RWPE1 (cell line): ENCODE results near the gene MED9.

ENCODE experiments used
- CTCF ChIA-PET: fragments of 350-600 bp; sonication (Branson Sonifier 250); formaldehyde crosslinking; extraction: SDS; loops from one replicate; lab custom pipeline; 2021; lab: Yijun Ruan, JAX
- POLR2A ChIA-PET: fragments of 400-600 bp; formaldehyde crosslinking; extraction: SDS; loops from one replicate; lab custom pipeline; 2020; ENCODE audit warnings: antibody characterized with exemption; ENCODE audit not compliant: low non-redundant PET; lab: Yijun Ruan, JAX
- DNase-seq: peaks from one replicate; pipeline ENCODE4 v3.0.0; 2012; ENCODE audit warnings: low spot score
- H3K27ac ChIP-seq: fragments of 450-650 bp; 2 replicates; pipeline ENCODE4 v1.5.1; 2017
- TF ChIP-seq, protein P1 (sequence below): fragments of 450-650 bp; conservative IDR thresholded peaks from 2 replicates; pipeline ENCODE4 v1.5.1; 2017; ENCODE audit warnings: low read depth, mild to moderate bottlenecking

MED9 gene

DNA sequence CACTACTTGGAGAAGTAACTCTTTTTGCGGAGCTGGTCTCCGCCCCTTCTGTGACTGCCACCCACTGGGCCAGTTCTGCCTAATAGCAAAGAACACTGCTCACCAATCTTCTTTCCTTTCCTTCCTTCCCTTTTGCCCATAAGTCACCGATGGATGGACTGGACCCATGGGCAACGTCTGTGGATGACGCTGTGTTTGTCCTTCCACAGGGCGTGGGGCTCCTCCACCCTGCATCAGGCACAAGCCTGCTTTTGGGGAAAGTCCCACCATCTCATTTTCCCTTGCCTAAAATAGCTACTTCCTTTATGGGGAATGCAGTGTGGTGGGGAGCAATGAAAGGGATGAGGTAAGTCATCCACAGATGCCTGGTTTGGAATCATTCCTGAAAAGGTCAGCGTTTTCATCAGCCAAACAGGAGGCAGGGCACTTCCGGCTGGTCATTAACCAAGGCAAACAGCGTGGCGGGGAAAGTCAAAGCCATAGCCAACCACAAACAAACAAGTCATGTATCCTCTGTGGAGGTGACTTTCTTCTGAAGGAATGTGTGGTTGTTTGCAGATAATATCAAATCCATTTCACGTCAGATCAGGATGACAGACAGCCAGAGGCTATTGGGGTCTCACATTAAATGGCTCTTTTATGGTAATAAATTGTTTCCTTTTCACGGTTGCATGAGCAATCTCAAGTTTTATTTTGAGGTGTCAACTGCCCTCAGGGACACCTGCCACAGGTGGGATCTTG is 30.7 kb upstream of the MED9 start:
- ChIA-PET CTCF (no interaction called here), POLR2A (no interaction called here)
- peak; percentile 59 for DNase-seq
- TF ChIP-seq, protein P1, sequence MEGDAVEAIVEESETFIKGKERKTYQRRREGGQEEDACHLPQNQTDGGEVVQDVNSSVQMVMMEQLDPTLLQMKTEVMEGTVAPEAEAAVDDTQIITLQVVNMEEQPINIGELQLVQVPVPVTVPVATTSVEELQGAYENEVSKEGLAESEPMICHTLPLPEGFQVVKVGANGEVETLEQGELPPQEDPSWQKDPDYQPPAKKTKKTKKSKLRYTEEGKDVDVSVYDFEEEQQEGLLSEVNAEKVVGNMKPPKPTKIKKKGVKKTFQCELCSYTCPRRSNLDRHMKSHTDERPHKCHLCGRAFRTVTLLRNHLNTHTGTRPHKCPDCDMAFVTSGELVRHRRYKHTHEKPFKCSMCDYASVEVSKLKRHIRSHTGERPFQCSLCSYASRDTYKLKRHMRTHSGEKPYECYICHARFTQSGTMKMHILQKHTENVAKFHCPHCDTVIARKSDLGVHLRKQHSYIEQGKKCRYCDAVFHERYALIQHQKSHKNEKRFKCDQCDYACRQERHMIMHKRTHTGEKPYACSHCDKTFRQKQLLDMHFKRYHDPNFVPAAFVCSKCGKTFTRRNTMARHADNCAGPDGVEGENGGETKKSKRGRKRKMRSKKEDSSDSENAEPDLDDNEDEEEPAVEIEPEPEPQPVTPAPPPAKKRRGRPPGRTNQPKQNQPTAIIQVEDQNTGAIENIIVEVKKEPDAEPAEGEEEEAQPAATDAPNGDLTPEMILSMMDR, result no peak
- H3K27ac ChIP-seq, result 0 out of 2 replicates have a peak overlapping the region, but pooled peaks have one; percentile 1

DNA sequence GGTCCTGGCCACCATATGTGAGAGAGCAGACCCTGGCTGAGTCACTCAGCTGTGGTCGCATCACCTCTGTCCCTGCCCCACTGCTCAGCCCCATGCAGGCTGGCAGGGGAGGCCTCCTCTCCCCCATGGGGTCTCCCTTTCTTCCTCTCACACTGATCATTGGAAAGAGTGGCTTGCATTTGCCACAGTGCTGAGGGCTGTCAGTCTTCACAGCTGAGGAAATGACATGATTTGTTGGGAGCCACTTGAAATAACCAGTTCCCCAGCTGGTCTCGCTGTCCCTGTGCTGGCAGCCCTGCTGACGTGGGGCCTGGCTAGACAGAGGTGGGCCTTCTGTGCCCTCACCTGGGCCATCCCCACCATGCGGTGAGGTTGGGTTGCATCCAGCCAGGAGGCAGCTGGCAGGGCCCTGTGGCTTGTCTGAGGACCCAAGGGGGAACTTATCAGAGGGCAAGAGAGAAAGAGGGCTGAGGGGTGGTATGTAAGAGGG is 30.1 kb upstream of the MED9 start:
- TF ChIP-seq, protein P1, result no peak
- no peak for DNase-seq
- POLR2A ChIA-PET, result no interaction called here
- CTCF ChIA-PET, result interaction anchor here (0.6 kb wide), 1 partner anchor 1388 kb away, joined by 4 read pairs; no protein-coding TSS in a partner anchor
- no peak overlapping the region for H3K27ac ChIP-seq

DNA sequence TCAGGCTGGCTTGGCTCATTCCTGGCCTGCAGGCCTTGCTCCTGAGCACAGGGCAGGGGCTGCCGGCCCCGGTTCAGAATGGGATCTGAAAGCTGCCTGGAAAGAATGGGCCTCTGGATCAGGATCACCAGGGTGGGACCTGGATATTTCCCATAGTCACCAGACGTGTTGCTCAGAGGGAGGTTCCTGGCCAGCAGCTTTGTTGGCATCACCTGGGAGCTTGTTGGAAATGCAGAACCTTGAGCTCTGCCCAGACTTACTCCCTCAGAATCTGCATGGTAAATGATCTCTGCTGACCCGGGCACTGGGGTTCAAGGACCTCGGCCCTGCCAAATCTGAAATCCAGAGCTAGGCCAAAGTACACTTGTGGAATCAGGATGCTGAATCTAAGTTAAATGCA is 29.5 kb upstream of the MED9 start:
- ChIA-PET POLR2A (no interaction called here), CTCF (interaction anchor here (0.6 kb wide), 2 partner anchors 12 to 1389 kb away, joined by 3 to 4 read pairs; no protein-coding TSS in a partner anchor)
- TF ChIP-seq, protein P1, result no peak
- DNase-seq, result no peak
- H3K27ac ChIP-seq, result no peak overlapping the region

DNA sequence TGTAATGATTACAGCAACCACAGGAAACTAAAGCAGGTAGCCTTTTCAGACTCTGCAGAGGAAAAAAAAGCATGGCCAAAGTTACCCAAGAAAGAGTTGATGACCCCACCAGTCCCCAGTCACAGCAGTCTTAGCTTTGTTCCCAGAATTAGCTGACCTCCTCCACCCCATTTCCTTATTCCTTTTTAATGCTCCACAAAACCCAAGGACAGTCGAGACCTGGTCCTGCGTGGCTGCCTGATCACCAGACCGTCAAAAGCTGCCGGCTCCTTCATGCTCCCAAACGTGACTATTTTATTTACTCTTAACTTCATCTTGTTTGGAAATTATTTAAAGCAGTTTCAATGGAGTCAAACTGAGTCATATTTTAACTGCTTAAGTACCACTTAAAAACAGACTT is 28.7 kb upstream of the MED9 start:
- TF ChIP-seq, protein P1, result no peak
- ChIA-PET CTCF (no interaction called here), POLR2A (no interaction called here)
- no peak for DNase-seq
- H3K27ac ChIP-seq, result no peak overlapping the region

DNA sequence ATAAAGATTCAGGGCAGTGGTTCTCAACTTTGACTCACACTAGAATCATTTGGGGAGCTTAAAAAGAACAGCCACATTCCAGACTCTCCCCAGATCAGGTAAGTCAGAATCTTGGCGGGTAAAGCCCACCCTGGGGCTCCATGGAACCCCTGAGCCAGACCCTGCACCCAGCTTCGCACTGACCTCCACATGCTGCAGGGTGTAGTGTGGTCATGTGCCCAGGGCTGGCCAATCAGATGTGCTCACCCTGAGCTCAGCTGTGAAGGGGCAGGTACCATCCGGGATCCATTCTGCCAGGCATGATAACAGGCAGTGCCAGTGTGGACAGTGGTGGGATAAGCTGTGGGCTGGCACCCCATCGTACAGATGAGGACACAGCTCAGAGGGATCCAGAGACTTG is 28.1 kb upstream of the MED9 start:
- no peak overlapping the region for H3K27ac ChIP-seq
- no peak for DNase-seq
- TF ChIP-seq, protein P1, result no peak
- ChIA-PET POLR2A (no interaction called here), CTCF (no interaction called here)

DNA sequence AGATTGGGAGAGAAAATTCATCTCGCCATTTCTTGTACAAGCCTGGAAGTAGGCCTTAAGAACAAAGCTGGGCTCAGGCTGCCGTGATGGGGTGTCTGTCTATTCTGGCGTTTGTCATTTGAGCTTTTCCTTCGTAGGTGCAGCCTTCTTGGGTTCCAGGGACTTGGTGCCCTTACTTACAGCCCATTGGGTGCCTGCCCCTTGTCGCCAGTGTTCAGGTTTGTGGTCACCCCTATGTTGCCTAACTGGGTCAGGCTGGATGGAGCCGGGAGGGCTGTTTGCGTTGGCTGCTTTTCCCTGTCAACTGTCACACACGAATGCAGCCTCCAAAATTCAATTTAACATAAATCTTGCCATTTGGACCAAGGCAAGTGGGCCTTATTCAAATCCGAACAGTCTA is 23.7 kb upstream of the MED9 start:
- POLR2A ChIA-PET, result no interaction called here
- TF ChIP-seq, protein P1, result no peak

More for the DNA sequence above, 23.7 kb upstream of the MED9 start:
- no peak for DNase-seq
- no peak overlapping the region for H3K27ac ChIP-seq
- CTCF ChIA-PET, result no interaction called here
